ENCODE results near the gene APBA2.

APBA2 gene

GRCh38 chr15:28901987-28902745 lies 16.4 kb downstream of the APBA2 start:
- DNase-seq (ENCODE audit: low read depth) = no peak
- TF ChIP-seq CTCF (IDR thresholded peaks at IDR 0.05; ENCODE audit: low read length, missing control alignments) = peak; percentile 23
- H3K4me3 ChIP-seq (replicated peaks; ENCODE audit: low read depth, low read length) = no peak overlapping the region

- no peak for TF ChIP-seq CTCF (IDR thresholded peaks at IDR 0.05; ENCODE audit: low read length, missing control alignments)
- no peak overlapping the region for H3K4me3 ChIP-seq (replicated peaks; ENCODE audit: low read depth, low read length)
- DNase-seq (ENCODE audit: low read depth) = no peak
Measured at GRCh38 chr15:28902856-28903255, 17.1 kb downstream of the APBA2 start.

DNA sequence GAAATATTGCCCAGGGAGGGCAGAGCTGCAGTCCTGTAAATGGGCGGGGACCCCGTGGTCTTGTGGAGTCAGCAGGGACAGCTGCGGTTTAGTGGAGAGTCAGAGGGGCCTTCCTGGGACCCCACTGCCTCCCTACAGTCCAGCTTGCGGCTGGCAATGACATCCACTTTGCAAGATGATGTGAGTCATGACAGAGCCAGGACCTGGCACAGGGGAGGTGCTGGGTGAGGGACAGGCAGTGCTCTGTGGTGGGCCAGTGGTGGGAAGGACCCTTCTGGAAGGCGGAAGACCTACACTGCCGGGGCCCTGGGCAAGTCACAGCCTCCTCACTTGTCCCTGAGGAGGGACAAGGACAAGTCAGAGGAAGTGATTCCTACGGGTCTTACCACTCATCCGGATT lies 17.8 kb downstream of the APBA2 start:
- no peak for DNase-seq (ENCODE audit: low read depth)
- no peak overlapping the region for H3K4me3 ChIP-seq (replicated peaks; ENCODE audit: low read depth, low read length)
- no peak for TF ChIP-seq CTCF (IDR thresholded peaks at IDR 0.05; ENCODE audit: low read length, missing control alignments)

DNA sequence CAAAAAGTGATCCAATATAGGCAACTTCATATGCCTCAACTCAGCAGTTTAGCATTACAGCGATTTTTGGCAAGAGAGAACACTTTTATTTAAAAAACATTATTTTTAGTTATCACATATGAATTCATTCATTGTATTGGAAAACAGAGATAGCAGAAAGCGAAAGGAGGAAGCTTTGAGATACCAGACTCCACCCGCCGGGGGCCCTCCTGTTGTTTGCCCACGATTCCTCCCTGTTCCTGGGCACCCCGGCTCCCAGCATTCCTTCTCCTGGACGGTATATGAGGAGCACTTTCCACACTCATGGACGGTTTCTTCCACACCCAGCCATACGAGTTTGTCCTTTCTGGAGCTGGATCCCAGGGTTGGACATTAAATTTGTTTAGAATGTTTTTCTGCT lies 18.2 kb downstream of the APBA2 start:
- no peak for DNase-seq (ENCODE audit: low read depth)
- no peak overlapping the region for H3K4me3 ChIP-seq (replicated peaks; ENCODE audit: low read depth, low read length)
- TF ChIP-seq CTCF (IDR thresholded peaks at IDR 0.05; ENCODE audit: low read length, missing control alignments) = no peak

- no peak for TF ChIP-seq CTCF (IDR thresholded peaks at IDR 0.05; ENCODE audit: low read length, missing control alignments)
- no peak overlapping the region for H3K4me3 ChIP-seq (replicated peaks; ENCODE audit: low read depth, low read length)
- no peak for DNase-seq (ENCODE audit: low read depth)
Measured at GRCh38 chr15:28904541-28905315, 19.0 kb downstream of the APBA2 start.

GRCh38 chr15:28907338-28907960 lies 21.7 kb downstream of the APBA2 start:
- TF ChIP-seq CTCF (IDR thresholded peaks at IDR 0.05; ENCODE audit: low read length, missing control alignments) = no peak
- no peak overlapping the region for H3K4me3 ChIP-seq (replicated peaks; ENCODE audit: low read depth, low read length)
- no peak for DNase-seq (ENCODE audit: low read depth)
